ENCODE measurements around the gene INTS15. TPM values are rescaled to one million over a fixed set of nuclear protein-coding genes. Genes with fewer than 3 reads are reported as not detected.

Gene INTS15
- polyA plus RNA-seq, 1 donor (not counting 4 experiments of a cell fraction or from before 2014, with no cell fraction given), result 11.9 TPM

DNA sequence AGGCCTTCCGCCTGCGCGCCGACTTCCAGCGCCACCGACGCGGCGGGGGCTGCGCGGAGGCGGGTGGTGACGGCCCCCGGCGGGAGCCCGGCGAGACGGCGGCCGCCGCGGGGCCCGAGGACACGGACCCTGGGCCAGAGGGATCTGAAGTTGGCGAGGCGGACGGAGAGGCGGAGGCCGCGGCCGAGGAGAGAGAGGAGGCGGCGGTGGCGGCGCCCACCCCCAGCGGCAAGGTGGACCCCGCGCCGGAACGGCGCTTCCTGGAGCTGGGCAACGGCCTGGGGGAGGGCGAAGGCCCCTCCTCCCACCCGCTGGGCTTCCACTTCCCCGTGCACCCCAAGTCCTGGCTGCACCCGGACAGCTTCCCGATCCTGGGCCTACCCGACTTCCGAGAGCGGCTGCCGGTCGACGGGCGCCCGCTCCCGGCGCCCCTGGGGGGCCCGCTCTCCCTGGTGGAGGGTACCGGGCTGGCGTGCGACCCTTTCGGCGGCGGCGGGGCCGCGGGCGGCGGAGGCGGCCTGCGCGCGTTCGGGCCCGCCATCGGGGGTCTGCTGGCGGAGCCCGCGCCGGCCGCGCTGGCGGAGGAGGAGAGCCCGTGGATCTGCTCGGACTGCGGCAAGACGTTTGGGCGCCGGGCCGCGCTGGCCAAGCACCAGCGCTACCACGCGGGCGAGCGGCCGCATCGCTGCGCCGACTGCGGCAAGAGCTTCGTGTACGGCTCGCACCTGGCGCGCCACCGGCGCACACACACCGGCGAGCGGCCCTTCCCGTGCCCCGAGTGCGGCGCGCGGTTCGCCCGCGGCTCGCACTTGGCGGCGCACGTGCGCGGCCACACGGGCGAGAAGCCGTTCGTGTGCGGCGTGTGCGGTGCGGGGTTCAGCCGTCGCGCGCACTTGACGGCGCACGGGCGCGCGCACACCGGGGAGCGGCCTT is 63.5 kb downstream of the INTS15 start:
- FAIRE-seq (no peak), DNase-seq (ENCODE audit: low read depth, low spot score) (no peak)
- no peaks in the 10 kb centered on the region for H3K79me2 ChIP-seq (ENCODE audit: control insufficient read depth, insufficient read depth, low read length)
- TF ChIP-seq, protein P1, sequence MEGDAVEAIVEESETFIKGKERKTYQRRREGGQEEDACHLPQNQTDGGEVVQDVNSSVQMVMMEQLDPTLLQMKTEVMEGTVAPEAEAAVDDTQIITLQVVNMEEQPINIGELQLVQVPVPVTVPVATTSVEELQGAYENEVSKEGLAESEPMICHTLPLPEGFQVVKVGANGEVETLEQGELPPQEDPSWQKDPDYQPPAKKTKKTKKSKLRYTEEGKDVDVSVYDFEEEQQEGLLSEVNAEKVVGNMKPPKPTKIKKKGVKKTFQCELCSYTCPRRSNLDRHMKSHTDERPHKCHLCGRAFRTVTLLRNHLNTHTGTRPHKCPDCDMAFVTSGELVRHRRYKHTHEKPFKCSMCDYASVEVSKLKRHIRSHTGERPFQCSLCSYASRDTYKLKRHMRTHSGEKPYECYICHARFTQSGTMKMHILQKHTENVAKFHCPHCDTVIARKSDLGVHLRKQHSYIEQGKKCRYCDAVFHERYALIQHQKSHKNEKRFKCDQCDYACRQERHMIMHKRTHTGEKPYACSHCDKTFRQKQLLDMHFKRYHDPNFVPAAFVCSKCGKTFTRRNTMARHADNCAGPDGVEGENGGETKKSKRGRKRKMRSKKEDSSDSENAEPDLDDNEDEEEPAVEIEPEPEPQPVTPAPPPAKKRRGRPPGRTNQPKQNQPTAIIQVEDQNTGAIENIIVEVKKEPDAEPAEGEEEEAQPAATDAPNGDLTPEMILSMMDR (optimal IDR thresholded peaks at IDR 0.05 in 1 of 3, IDR thresholded peaks at IDR 0.05 in 1 of 3, conservative IDR thresholded peaks at IDR 0.05 in 1 of 3; ENCODE audit: extremely low read depth in 1 of 3, insufficient read depth in 2 of 3, low read length in 3 of 3), result no peak
- no peak for TF ChIP-seq EZH2 (IDR thresholded peaks at IDR 0.05; ENCODE audit: low read length)
- no peak overlapping the region for H2AFZ ChIP-seq (ENCODE audit: control insufficient read depth, low read length)
- H4K20me1 ChIP-seq (ENCODE audit: control insufficient read depth, extremely low read depth, insufficient read depth, low read length), result no peaks in the 10 kb centered on the region
- H3K36me3 ChIP-seq (ENCODE audit: control insufficient read depth in 2 of 2, extremely low read depth in 1 of 2, insufficient read depth in 2 of 2, low read length in 2 of 2), result peaks cover 12 to 15% of the 10 kb centered on the region in 2 experiments
- H3K27ac ChIP-seq (ENCODE audit: control insufficient read depth, insufficient read depth, low read length), result no peak overlapping the region
- no peaks in the 10 kb centered on the region for H3K9me3 ChIP-seq (ENCODE audit: control insufficient read depth, low read depth, low read length)
- H3K27me3 ChIP-seq (ENCODE audit: control insufficient read depth, extremely low read depth, insufficient read depth, low read length), result no peaks in the 10 kb centered on the region
- H3K9ac ChIP-seq (ENCODE audit: control insufficient read depth, extremely low read depth, insufficient read depth, low read length), result no peak overlapping the region
- no peak overlapping the region for H3K4me3 ChIP-seq (ENCODE audit: control insufficient read depth in 2 of 3, extremely low read depth in 1 of 3, insufficient read depth in 2 of 3, low read depth in 1 of 3, low read length in 3 of 3)
- dilution Hi-C loops (cut with MboI; ENCODE audit: extremely low pct_ligation_motif_present, low sequenced_read_pairs), result no loop called here
- no peaks in the 10 kb centered on the region for H3K4me1 ChIP-seq (ENCODE audit: control insufficient read depth, extremely low read depth, insufficient read depth, low read length)
- H3K9me1 ChIP-seq (ENCODE audit: control insufficient read depth, extremely low read depth, insufficient read depth, low read length), result no peaks in the 10 kb centered on the region
- H3K4me2 ChIP-seq (ENCODE audit: control insufficient read depth, extremely low read depth, insufficient read depth, low read depth, low read length), result no peak overlapping the region

DNA sequence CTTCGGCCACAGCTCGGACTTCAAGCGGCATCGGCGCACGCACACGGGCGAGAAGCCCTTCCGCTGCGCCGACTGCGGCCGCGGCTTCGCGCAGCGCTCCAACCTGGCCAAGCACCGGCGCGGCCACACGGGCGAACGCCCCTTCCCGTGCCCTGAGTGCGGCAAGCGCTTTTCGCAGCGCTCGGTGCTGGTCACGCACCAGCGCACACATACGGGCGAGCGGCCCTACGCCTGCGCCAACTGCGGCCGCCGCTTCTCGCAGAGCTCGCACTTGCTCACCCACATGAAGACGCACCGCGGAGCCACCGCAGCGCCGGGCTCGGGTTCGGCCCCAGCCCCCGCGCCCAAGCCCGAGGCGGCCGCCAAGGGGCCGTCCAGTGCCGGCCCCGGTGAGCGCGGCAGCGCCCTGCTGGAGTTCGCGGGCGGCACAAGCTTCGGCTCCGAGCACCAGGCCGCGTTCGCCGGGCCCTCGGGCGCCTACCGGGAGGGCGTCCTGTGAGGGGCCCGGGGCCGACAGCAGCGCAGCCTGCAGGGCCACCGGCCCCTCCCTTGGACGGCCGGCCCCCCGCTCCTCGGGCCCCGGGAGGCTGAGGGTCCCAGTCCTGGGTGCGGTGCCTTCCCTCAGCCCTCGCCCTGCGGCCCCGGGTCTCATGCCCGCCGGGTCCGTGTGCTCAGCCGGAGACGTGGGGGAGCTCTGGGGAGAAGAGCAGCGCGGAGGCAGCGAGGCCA is 64.5 kb downstream of the INTS15 start:
- dilution Hi-C loops (cut with MboI; ENCODE audit: extremely low pct_ligation_motif_present, low sequenced_read_pairs), result no loop called here
- FAIRE-seq (no peak), DNase-seq (ENCODE audit: low read depth, low spot score) (no peak)
- Histone ChIP-seq H4K20me1 (ENCODE audit: control insufficient read depth, extremely low read depth, insufficient read depth, low read length) (no peaks in the 10 kb centered on the region), H3K27me3 (ENCODE audit: control insufficient read depth, extremely low read depth, insufficient read depth, low read length) (no peaks in the 10 kb centered on the region), H3K4me2 (ENCODE audit: control insufficient read depth, extremely low read depth, insufficient read depth, low read depth, low read length) (no peak overlapping the region), H3K79me2 (ENCODE audit: control insufficient read depth, insufficient read depth, low read length) (no peaks in the 10 kb centered on the region), H3K36me3 (ENCODE audit: control insufficient read depth in 2 of 2, extremely low read depth in 1 of 2, insufficient read depth in 2 of 2, low read length in 2 of 2) (peaks cover 8 to 9% of the 10 kb centered on the region in 2 experiments), H3K27ac (ENCODE audit: control insufficient read depth, insufficient read depth, low read length) (no peak overlapping the region), H3K9me3 (ENCODE audit: control insufficient read depth, low read depth, low read length) (no peaks in the 10 kb centered on the region), H2AFZ (ENCODE audit: control insufficient read depth, low read length) (no peak overlapping the region), H3K4me1 (ENCODE audit: control insufficient read depth, extremely low read depth, insufficient read depth, low read length) (no peaks in the 10 kb centered on the region), H3K4me3 (ENCODE audit: control insufficient read depth in 2 of 3, extremely low read depth in 1 of 3, insufficient read depth in 2 of 3, low read depth in 1 of 3, low read length in 3 of 3) (no peak overlapping the region), H3K9ac (ENCODE audit: control insufficient read depth, extremely low read depth, insufficient read depth, low read length) (no peak overlapping the region), H3K9me1 (ENCODE audit: control insufficient read depth, extremely low read depth, insufficient read depth, low read length) (no peaks in the 10 kb centered on the region)
- TF ChIP-seq, protein P1 (optimal IDR thresholded peaks at IDR 0.05 in 1 of 3, IDR thresholded peaks at IDR 0.05 in 1 of 3, conservative IDR thresholded peaks at IDR 0.05 in 1 of 3; ENCODE audit: extremely low read depth in 1 of 3, insufficient read depth in 2 of 3, low read length in 3 of 3), result no peak
- TF ChIP-seq EZH2 (IDR thresholded peaks at IDR 0.05; ENCODE audit: low read length), result no peak
